NCI-H128 (cell line): ENCODE data around the gene ATOSA.

ENCODE experiments used
- DNase-seq: peaks from one replicate; lab custom pipeline; 2025; ENCODE audit not compliant: unreplicated experiment; lab: John Stamatoyannopoulos, UW

ATOSA gene

DNA sequence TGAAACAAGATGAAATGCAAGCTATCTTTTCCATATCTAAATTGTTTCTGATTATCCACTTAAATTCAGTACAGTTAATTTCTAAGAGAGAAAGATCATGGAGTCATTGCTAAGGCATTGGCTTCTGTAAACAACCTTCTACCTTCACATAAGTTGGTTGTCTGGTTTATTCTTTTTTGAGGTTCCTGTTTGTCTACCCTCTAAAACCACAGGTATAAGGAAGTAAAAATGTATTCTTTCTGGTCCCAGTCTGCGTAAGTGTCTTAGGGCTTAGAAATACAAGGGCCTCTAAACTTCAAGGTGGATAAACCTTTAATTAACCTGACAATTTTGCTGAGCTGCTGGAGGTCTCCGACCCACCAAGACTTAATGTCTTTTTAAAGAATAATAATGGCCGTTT lies 3.6 kb upstream of the ATOSA start:
- DNase-seq: no peak

DNA sequence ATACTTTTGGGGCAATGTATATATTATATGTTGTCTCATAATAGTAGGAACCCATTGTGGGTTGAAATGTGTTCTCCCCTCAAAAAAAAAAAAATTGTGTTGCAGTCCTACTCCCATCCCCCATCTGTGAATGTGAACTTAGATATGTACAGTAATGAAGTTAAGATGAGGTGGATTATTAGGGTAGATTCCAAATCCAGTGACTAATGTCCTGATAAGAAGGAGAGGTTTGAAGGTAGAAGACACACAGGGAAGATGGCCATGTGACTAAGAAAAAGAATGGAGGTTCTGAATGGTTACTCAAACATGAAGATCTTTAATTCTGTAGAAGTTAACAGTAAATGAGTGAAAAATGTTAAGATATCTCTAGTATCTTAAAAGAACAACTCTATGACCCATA lies 3.0 kb upstream of the ATOSA start:
- DNase-seq: no peak

DNA sequence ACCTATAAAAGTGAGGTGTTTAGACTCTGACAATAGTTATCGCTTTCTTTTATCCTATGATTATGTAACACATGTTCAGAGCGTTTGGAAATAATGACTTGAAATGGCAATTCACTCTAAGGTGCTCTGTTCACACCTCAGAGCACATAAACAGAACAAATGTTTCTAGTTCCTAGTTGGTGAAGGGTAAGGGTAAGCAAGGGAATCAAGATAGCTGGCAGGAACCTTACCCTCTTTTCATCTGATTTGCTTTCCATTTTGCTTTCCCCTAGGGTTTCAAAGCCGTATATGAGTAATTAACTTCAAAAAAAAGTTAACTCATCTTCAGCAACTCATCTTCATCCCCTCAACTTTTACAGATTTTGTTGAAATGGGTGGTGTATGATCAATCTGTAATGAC lies 2.3 kb upstream of the ATOSA start:
- no peak for DNase-seq

DNA sequence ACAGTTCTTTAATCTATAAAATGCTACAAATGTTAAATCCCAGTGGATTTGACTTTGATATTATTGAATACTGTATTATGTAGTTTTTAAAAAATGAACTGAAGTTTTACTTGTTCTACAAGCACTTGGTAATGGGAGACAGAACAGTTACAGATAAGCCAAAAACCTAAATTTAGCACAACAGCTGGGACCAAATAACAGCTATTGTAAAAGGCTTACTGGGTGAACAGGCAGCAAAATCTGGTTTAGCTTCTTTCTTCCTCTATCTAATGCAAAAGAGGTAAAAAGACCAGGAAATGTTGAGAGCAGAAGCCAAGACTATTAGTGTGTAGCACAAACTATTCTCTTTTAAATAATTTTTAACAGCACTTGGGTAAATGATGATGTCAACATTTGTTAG lies 1.6 kb upstream of the ATOSA start:
- no peak for DNase-seq

DNA sequence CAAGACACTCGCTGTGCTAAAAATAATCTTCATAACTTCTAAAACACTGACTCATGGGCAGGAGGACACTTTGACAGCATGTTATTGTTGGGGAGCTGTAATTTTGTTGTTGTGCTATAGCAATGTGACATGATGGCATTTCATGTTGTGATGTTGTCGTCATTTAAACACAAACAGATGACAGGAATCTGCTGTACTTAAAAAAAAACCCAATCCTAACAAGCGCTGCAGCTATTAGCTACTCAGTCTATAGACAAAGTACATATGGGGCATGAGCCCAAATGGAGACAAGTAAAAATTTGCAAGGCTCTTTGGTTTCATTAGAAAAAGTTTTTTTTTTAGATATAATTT lies 828 bp upstream of the ATOSA start:
- DNase-seq: no peak

DNA sequence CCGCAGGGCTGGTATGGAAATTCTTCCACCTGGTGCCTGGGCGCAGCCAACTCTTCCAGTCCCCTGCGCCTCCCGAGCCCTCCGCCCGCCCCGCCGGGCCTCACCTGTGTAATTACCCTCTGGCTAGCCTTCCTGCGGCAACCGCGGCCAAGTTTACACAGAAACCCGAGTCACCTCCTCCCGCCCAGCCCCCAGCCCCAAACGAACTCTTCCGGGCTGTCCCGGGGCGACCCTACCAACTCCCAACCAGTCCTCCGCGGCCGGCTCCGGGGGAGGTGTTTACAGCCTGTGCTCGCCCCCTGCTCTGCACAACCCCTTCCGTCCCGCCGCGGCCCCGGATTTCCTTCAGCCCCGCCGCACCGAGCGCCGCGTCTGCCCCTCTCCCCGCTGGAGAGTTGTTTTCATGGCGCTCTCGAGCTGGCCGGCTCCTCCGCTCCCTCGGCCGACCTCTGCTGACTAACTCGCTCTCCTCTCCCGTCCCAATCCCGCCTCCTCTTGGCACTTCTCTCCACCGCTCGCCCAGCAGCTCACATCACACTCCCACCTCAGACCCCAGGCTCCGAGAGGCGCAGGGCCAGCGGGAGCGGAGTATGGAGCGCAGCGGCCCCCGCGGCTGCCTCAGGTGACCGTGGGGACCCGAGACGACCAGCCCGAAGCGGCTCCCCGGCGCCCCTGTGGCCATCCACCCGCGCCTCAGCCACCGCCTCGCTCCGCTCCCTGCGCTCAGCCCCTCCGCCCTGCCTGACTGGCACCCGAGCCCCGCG lies 538 bp downstream of the ATOSA start:
- no peak for DNase-seq

DNA sequence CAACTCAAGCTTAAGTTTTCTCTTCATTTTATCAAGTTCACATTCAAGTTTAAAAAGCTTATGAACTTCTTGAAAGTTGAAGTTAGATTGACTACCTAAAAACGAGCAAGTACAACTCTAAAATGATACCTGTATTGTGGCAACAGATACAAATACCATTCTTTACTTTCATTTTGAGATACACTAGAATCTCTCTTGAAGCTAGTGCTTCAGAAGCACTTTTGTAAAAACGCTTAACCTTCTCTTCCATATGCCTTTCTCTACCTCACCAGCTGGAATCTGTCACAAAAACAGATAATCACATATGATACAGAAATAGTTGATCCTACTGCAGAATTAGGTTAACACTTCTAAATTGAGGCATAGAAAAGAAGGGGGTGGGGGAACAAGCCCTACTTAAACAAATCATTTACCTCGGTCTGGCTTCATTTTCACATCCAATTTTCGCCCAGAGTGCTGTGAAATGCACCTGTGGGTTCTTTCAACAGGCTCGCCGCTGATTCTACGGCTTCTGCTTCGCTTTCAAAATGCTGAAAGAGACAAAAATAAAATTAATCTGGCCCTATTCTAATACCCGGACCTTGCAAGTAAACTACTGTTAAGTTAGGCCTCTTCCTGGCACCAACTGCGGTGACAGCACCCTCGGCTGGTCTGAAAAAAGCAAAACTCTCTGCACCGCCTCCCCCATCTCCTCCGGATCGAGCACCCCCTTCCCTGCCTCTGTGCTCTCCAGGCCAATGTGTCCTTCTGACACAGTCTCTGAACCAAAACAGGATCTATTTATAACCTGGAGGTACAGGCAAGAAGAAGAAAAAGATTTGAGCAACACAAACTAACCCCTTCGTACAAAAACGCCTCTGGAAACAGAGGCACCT lies 1.4 kb downstream of the ATOSA start:
- DNase-seq: no peak

DNA sequence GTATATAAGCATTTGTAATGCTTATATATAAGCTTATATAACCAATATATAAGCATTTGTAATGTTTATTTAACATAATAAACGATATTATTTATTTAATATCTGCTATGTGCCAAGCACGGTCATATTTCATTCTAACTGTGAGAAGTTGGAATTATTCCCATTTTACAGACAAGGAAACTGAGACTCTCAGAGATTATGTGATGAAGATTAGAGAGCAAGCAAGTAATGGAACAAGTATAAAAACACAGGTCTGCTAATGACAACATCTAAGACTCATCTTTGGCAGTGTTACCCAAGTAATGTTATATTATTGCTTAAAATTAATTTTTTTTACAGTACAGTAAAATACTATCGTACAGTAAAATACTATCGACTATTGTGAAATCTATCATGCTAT lies 4.4 kb downstream of the ATOSA start:
- DNase-seq: no peak

DNA sequence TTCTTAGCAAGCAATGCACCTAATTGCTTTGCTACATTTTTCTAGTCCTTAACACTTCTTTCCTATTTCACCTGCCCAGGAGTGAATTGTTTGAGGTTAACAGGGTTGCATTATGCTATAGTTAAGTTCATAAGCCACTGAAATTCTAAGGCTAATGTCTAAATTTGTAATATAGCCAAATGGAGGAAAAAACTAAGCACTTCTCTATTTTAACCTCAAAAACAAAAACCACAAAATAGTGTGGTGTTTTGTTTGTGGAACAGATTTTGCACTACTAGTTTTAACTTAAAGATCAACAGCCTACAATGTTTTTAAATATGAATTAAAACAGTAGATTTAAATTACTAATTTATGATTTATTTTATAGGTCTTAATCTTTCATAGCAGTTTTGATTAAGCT lies 5.5 kb downstream of the ATOSA start:
- no peak for DNase-seq

DNA sequence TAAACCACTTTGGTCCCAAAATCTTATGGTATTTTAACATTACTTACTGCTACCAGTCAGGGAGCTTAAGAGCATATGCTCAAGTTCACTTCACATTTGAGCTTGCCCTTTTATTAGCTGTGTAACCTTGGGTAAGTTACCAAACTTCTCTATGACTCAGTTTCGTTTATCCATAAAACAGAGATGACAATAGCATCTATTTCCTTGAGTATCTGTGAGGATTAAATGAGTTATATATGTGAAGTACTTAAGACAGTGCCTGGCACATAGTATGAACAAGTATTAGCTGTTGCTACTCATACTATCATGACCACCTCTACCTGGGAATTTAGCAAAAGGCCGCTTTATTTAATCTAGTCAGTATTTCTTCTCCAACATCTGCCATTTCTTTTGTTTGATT lies 5.9 kb downstream of the ATOSA start:
- no peak for DNase-seq

DNA sequence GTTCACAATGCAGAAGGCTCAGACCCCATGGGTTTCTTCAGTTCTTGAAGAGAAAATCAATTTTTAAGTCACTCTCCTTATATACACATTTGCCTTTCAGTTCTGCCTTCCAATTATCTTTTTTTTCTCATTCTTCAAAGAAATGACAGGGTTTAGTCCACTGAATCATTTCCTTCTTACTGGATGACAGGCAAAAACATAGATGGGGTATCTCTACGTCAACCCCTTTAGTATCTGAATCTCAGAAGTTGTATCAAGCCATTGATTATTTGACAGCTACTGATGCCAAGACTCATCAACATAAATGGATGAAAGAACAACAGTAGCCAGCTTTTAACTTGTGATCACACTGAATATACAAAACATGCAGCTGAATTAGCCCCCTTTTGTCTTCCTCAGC lies 6.5 kb downstream of the ATOSA start:
- DNase-seq: no peak

DNA sequence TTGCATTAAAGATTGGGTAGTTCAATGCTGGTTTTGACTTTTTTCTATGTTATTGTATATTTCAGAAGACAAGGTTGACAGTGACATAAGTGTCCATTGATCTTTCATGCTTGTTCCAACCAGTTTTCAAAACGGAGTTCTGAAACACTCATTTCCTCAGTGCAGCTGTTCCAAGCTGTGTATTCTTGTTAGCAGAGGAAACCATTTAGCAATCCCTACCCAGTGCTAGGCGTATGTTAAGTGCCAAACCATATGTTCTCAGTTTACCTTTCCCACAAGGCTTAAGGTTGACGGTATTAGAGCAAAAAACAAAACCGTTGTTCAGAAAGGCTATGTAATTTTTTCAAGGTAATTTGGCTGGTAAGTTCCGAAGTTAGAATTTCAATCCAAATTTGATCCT lies 9.1 kb downstream of the ATOSA start:
- no peak for DNase-seq

DNA sequence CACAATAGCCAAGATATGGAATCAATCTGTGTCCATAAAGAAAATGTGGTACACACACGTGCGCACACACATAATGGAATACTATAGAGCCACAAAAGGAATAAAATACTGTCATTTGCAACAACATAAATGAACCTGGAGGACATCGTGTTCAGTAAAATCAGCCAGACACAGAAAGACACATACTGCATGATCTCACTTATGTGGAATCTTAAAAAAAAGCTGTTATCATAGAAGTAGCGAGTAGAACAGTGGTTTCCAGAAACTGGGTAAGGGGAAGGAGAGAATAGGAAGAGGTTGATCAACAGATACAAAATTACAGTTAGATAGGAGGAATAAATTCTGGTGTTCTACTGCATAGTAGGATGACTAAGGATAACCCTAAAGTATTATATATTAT lies 11.1 kb downstream of the ATOSA start:
- no peak for DNase-seq

DNA sequence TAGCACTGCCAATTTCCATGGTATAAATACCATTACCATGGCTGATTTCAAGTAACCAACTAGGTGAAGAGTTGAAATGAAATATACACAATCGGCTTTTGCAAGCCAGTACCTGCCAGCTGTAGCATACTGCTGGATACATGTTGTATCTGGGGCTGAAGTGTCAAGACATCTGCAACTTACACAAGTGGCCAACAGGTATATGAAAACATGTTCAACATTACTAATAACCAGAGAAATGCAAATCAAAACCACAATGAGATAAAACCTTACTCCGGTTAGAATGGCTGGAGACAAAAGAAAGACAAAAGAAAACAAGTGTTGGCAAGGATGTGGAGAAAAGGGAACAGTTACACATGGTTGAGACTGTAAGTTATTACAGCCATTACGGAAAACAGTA lies 11.6 kb downstream of the ATOSA start:
- no peak for DNase-seq

DNA sequence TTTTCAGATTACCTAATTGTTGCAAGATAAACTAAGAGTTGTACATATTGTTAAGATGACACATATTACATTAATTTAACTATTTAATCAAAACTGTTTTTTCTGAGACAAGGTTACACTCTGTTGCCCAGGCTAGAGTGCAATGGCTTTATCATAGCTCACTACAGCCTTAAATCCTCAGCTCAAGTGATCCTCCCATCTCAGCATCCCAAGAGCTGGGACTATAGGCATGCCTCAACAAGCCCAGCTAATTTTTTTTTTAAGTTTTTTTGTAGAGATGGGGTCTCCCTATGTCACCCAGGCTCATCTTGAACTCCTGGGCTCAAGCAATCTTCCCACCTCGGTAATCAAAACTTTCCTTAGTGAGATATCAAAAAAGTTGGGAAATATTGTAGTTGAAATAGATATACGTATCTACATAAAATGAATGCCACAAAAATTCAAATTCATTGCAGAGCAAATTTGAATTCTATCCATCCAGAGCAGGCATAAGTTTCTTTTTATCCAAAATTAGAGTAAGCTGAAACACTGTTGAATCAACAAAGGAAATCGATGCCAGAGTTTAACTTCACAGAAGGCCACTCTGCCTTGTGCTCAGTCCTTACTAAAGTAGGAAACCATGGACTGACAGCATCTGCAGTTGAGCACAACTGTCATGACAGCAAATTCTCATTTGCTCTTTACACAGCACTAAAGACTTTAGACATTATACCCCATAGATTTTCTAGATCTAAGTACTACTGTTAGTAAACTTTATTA lies 15.5 kb downstream of the ATOSA start:
- no peak for DNase-seq

DNA sequence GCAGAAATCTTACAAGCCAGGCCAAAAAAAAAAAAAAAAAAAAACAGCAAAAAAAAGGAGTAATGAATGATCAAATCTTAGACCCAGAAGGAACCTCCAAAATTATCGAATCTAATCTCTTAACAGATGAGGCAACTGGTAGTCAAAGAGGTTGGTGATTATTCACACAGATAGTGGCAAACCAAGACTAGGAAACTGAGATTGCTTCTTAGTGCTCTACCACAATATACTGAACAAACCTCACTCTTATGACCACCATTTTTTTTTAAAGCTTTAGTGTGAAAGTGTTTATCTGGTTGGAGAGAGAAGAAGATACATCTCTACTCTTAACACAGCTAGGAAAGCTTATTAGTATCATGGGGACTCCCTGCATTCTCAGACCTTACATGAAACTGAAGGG lies 17.3 kb downstream of the ATOSA start:
- no peak for DNase-seq

DNA sequence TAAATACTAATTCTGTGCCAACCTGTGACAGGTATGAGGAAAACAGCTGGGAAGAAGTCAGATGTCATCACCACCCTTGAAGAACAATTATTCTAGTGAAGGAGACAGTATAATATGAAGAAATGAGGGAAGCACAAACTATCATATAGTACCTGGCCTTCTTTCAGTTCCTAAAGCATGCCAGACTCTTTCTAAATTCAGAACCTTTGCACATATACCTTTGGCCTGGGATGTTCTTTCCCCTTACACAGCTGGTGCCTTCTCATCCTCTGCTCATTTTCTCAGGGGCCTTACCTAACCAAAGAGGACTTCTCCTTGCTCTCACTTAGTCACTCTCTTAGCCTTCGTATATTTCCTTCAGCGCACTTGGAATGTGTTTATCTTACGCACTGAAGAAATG lies 19.0 kb downstream of the ATOSA start:
- DNase-seq: no peak

DNA sequence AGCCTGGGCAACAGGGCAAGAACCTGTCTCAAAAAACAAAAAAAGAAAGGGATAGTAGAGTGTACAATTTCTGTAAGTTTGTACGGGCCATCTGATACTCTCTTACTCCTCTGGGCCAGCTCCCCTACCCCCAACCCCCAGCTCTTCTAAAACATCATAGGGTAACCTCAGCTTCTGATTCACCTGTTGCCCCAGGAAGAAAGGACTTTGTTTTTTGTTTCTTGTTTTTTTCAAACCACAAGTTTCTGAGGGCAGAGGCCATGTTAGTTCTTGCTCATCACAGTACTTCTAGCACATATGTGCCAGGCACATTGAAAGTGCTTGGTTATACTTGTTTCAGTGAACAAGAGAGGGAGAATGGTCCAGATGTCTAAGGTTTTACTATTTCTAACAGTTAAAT lies 20.2 kb downstream of the ATOSA start:
- no peak for DNase-seq

DNA sequence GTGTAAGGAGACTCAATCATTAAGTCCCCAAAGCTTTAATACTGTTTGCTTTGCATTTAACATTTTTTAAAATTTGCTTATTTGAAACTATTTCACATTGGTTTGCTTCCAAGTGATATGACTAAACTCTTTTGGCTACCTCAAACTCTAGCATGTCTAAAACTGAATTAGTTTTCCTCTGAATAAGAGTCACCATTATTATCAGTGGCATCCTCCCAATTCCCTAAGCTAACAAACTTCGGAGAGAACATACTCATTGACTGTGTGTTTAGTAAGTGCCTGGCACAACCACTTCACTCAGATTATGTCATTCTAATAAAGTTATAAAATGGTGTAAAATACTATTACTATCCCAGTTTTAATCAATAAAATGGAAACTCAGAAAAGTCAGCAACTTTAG lies 21.9 kb downstream of the ATOSA start:
- DNase-seq: no peak

DNA sequence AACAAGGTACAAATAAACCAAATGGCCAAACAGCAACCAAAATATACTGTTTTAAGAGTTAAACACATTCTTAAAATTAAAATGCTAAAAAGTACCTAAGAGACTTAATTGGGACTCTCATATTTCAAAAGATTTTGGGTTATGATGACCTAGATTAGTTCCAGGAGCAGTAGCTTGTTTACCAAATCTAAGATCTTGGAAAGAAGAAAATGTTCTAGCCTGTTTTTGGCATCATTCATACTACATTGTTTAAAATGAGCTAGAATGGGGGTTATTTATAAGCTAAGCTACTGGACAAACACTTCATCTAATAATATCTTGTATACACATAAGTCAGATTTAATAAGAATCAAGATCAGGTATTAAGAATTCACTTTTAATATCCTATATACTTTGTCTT lies 22.8 kb downstream of the ATOSA start:
- no peak for DNase-seq

DNA sequence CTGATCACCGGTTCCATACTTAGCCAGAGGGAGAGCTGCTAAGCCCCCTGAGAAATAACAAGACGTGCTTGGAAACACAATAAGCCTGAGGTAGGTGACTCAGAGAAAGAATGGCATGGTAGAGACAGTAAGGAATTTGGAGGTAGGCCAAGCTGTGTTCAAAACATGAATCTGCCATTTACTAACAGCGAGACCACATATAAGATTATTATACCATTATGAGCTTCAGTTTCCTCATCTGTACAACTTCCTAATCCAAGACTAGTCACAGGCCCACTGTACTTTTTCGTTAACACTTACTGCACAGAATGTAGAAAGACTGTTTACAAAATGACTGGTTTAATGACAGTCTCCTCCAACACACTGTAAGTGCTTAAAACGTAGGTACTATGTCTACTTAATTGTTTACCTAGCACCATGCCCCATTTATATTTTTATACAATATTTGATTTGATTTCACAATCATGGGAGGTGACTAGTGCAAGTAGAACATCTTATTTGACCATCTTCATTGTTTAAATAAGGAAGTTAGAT lies 25.7 kb downstream of the ATOSA start:
- no peak for DNase-seq

DNA sequence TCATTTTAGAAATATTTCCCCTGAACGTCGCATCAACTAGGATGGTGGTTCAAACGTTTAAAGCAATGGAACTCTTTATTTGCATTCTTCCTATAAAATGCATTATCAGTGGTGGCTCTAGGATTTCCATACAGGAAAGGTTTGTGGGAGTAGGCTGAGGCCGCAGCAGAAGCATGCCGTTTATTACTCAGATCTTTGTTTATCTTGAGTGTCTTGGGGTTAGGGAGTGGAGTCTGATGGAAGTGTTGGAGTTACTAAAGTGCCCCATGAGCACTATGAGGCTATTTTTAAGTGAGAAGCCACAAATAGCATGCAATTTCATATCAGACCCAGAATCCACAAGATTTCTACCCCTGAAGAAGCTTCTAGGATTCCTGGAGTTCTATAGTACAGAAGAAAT lies 26.2 kb downstream of the ATOSA start:
- no peak for DNase-seq
